ENCODE data around the gene PRIMA1. TPM values are rescaled to one million over a fixed set of nuclear protein-coding genes. Genes with fewer than 3 reads are reported as not detected.

PRIMA1 gene
- polyA plus RNA-seq, 1 experiment: not detected

- Histone ChIP-seq H3K36me3 (ENCODE audit: control insufficient read depth, insufficient read depth, low read length) (no peaks in the 10 kb centered on the region), H3K4me3 (ENCODE audit: low read depth, low read length) (no peak overlapping the region), H3K27me3 (ENCODE audit: control insufficient read depth, insufficient read depth, low read length) (no peaks in the 10 kb centered on the region)
- DNase-seq (ENCODE audit: low read depth): no peak
- ChIA-PET CTCF (no interaction called here), POLR2A (no interaction called here)
- TF ChIP-seq, protein P1, sequence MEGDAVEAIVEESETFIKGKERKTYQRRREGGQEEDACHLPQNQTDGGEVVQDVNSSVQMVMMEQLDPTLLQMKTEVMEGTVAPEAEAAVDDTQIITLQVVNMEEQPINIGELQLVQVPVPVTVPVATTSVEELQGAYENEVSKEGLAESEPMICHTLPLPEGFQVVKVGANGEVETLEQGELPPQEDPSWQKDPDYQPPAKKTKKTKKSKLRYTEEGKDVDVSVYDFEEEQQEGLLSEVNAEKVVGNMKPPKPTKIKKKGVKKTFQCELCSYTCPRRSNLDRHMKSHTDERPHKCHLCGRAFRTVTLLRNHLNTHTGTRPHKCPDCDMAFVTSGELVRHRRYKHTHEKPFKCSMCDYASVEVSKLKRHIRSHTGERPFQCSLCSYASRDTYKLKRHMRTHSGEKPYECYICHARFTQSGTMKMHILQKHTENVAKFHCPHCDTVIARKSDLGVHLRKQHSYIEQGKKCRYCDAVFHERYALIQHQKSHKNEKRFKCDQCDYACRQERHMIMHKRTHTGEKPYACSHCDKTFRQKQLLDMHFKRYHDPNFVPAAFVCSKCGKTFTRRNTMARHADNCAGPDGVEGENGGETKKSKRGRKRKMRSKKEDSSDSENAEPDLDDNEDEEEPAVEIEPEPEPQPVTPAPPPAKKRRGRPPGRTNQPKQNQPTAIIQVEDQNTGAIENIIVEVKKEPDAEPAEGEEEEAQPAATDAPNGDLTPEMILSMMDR (IDR thresholded peaks at IDR 0.05; ENCODE audit: insufficient read depth, low read depth, low read length): no peak
Observed at GRCh38 chr14:93727039-93727740, 61.1 kb downstream of the PRIMA1 start.

DNA sequence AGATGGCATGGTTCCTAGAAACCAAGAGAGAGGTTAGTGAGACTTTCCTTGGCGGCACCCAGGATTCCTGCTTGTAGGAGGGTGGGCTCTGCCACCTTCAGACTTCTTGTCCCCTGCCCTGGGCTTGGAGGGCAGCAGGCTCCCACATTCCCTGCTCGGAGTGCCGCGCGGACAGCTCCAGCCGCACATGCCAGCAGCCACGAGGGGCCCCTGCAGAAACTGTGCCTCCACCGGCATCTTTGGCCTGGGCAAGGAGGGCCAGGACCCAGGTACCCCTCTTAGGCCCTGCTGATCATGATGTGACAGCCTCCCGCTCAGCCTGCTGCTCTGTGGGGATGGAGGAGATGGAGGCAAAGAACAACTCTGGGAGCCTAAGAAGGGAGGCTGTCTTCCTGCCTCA is 62.3 kb downstream of the PRIMA1 start:
- no peaks in the 10 kb centered on the region for H3K27me3 ChIP-seq (ENCODE audit: control insufficient read depth, insufficient read depth, low read length)
- ChIA-PET CTCF (no interaction called here), POLR2A (no interaction called here)
- TF ChIP-seq, protein P1 (IDR thresholded peaks at IDR 0.05; ENCODE audit: insufficient read depth, low read depth, low read length): no peak
- no peak for DNase-seq (ENCODE audit: low read depth)
- no peak overlapping the region for H3K4me3 ChIP-seq (ENCODE audit: low read depth, low read length)
- H3K36me3 ChIP-seq (ENCODE audit: control insufficient read depth, insufficient read depth, low read length): no peaks in the 10 kb centered on the region

DNA sequence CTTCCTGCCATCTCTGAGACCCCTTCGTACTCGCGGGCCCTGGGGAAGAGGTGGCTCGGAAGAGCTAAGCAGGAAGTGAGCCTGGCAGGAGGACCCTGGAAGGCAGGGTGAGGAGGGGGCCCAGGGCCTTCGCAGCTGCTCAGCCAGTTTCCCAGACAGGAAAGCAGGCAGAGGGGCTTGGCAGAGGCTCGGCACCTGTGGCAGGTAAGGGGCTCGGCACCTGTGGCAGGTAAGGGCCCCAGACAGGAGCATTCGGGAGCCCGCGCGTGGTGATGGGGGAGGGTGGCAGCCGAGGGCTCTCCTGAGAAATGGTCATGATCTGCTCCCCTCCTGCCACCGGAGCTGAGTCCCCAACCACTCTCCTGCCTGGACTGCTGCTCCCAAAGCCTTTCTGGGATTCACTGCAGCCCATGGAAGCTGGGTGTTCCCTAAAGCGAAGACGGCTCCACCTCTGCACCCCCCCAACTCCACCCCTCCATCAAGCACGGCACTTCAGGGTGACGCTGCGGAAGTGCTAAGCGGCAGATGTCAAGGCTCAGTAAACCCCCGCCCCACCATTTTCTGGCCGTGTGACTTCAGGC is 63.2 kb downstream of the PRIMA1 start:
- no peaks in the 10 kb centered on the region for H3K27me3 ChIP-seq (ENCODE audit: control insufficient read depth, insufficient read depth, low read length)
- TF ChIP-seq, protein P1 (IDR thresholded peaks at IDR 0.05; ENCODE audit: insufficient read depth, low read depth, low read length): no peak
- ChIA-PET CTCF (no interaction called here), POLR2A (no interaction called here)
- H3K4me3 ChIP-seq (ENCODE audit: low read depth, low read length): no peak overlapping the region
- DNase-seq (ENCODE audit: low read depth): no peak
- H3K36me3 ChIP-seq (ENCODE audit: control insufficient read depth, insufficient read depth, low read length): no peaks in the 10 kb centered on the region

GRCh38 chr14:93723001-93723400 is 65.3 kb downstream of the PRIMA1 start:
- TF ChIP-seq, protein P1 (IDR thresholded peaks at IDR 0.05; ENCODE audit: insufficient read depth, low read depth, low read length): no peak
- H3K27me3 ChIP-seq (ENCODE audit: control insufficient read depth, insufficient read depth, low read length): no peaks in the 10 kb centered on the region
- no peak overlapping the region for H3K4me3 ChIP-seq (ENCODE audit: low read depth, low read length)
- DNase-seq (ENCODE audit: low read depth): no peak
- H3K36me3 ChIP-seq (ENCODE audit: control insufficient read depth, insufficient read depth, low read length): no peaks in the 10 kb centered on the region
- ChIA-PET CTCF (no interaction called here), POLR2A (no interaction called here)

GRCh38 chr14:93720981-93721483 is 67.3 kb downstream of the PRIMA1 start:
- POLR2A ChIA-PET: no interaction called here
- Histone ChIP-seq H3K36me3 (ENCODE audit: control insufficient read depth, insufficient read depth, low read length) (no peaks in the 10 kb centered on the region), H3K4me3 (ENCODE audit: low read depth, low read length) (no peak overlapping the region), H3K27me3 (ENCODE audit: control insufficient read depth, insufficient read depth, low read length) (no peaks in the 10 kb centered on the region)
- TF ChIP-seq, protein P1 (IDR thresholded peaks at IDR 0.05; ENCODE audit: insufficient read depth, low read depth, low read length): no peak
- DNase-seq (ENCODE audit: low read depth): no peak
- CTCF ChIA-PET: no interaction called here
